Fibroblast of skin of left quadriceps (primary cell): Measurements from ENCODE around the gene ZNF488.

Experiments
- DNase-seq, 2 experiments: peaks; one replicate each; pipeline ENCODE4 v3.0.0-alpha.2; 2013; ENCODE audit warnings: low read depth in 2 of 2

The ZNF488 gene

DNA sequence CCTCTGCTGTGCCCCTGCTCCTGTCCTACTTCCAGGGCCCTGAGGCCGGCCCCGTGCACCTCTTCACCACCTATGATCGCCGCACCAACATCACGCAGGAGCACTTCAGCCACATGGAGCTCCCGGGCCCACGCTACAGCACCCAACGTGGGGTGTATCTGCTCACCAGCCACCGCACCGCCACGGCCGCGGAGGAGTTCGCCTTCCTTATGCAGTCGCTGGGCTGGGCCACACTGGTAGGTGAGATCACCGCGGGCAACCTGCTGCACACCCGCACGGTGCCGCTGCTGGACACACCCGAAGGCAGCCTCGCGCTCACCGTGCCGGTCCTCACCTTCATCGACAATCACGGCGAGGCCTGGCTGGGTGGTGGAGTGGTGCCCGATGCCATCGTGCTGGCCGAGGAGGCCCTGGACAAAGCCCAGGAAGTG, 34.1 kb downstream of the ZNF488 start:
- DNase-seq = no peak

DNA sequence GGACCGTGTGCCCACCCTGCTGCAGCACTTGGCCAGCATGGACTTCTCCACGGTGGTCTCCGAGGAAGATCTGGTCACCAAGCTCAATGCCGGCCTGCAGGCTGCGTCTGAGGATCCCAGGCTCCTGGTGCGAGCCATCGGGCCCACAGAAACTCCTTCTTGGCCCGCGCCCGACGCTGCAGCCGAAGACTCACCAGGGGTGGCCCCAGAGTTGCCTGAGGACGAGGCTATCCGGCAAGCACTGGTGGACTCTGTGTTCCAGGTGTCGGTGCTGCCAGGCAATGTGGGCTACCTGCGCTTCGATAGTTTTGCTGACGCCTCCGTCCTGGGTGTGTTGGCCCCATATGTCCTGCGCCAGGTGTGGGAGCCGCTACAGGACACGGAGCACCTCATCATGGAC, 34.6 kb downstream of the ZNF488 start:
- no peak for DNase-seq

DNA sequence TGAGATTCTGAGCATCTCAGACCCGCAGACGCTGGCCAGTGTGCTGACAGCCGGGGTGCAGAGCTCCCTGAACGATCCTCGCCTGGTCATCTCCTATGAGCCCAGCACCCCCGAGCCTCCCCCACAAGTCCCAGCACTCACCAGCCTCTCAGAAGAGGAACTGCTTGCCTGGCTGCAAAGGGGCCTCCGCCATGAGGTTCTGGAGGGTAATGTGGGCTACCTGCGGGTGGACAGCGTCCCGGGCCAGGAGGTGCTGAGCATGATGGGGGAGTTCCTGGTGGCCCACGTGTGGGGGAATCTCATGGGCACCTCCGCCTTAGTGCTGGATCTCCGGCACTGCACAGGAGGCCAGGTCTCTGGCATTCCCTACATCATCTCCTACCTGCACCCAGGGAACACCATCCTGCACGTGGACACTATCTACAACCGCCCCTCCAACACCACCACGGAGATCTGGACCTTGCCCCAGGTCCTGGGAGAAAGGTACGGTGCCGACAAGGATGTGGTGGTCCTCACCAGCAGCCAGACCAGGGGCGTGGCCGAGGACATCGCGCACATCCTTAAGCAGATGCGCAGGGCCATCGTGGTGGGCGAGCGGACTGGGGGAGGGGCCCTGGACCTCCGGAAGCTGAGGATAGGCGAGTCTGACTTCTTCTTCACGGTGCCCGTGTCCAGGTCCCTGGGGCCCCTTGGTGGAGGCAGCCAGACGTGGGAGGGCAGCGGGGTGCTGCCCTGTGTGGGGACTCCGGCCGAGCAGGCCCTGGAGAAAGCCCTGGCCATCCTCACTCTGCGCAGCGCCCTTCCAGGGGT, 35.2 kb downstream of the ZNF488 start:
- DNase-seq = no peak

DNA sequence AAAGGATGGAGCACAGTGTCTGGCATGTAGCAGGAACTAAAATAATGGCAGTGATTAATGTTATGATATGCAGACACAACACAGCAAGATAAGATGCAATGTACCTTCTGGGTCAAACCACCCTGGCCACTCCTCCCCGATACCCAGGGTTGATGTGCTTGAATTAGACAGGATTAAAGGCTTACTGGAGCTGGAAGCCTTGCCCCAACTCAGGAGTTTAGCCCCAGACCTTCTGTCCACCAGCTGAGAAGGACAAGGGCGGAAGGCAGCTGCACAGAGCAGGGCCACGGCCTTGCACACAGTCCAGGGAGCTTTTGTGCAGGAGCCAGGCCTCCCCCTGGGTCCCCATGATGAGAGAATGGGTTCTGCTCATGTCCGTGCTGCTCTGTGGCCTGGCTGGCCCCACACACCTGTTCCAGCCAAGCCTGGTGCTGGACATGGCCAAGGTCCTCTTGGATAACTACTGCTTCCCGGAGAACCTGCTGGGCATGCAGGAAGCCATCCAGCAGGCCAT, 35.9 kb downstream of the ZNF488 start, which contains the start of gene RBP3:
Gene RBP3 (plus strand): TSS at position 226 of the 514 bp plus-strand sequence. CDS start 122 bp downstream, at position 348.
- DNase-seq = no peak

DNA sequence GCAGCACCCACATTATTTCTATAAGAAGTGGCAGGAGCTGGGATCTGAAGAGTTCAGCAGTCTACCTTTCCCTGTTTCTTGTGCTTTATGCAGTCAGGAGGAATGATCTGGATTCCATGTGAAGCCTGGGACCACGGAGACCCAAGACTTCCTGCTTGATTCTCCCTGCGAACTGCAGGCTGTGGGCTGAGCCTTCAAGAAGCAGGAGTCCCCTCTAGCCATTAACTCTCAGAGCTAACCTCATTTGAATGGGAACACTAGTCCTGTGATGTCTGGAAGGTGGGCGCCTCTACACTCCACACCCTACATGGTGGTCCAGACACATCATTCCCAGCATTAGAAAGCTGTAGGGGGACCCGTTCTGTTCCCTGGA, 36.8 kb downstream of the ZNF488 start:
- no peak for DNase-seq

DNA sequence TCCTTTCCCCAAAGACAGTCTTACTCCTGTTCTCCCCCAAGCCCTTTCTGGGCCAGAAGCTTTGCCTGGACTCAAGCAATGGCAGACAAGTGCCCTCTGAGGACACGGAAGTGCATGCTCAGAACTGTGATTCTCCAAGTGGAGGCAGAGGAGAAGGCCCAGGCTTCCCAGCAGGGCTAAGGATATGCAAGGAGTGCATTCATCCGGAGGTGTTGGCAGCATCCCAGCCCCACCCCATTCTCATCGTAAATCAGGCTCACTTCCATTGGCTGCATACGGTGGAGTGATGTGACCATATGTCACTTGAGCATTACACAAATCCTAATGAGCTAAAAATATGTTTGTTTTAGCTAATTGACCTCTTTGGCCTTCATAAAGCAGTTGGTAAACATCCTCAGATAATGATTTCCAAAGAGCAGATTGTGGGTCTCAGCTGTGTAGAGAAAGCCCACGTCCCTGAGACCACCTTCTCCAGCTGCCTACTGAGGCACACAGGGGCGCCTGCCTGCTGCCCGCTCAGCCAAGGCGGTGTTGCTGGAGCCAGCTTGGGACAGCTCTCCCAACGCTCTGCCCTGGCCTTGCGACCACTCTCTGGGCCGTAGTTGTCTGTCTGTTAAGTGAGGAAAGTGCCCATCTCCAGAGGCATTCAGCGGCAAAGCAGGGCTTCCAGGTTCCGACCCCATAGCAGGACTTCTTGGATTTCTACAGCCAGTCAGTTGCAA, 37.4 kb downstream of the ZNF488 start:
- no peak for DNase-seq

DNA sequence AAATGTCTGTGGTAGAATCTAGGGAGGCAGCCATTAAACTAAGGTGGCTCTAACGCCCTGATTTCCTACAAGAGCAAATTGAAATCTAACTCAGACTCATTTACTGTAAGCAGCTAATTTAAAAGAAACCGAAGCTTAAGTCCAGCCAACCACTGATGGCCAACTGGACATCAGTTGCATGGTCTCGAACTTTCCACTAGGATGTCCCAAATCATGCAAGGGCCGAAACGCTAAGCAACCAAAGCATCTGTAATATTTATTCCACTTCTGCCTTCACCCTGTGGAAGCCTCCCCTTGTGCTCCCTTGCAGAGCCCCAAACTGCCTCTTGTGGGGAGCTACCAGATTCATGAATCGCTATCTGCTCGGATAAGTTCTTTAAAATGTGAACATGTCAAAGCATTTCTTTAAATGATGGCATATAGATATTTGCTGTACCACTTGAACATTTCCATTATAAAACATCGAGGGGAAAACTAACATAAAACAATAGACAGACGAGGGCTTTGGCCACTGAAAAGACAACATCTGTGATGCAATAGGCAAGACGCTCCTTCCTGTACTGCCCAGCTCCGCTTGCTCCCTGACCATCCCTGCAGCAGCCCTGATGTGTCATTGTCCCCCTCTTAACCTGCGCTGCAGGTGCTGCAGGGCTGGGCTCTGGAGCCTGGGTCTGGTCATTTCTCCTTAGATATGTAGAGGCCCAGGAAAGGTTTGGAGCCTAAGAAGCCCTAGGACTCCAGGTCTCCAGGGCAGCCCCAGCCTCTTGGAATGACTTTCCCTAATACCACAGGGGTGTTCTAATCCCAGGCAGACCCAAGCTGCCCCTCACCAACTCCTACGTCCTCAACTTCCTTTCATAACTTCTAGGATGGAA, 38.9 kb downstream of the ZNF488 start:
- DNase-seq = no peak

DNA sequence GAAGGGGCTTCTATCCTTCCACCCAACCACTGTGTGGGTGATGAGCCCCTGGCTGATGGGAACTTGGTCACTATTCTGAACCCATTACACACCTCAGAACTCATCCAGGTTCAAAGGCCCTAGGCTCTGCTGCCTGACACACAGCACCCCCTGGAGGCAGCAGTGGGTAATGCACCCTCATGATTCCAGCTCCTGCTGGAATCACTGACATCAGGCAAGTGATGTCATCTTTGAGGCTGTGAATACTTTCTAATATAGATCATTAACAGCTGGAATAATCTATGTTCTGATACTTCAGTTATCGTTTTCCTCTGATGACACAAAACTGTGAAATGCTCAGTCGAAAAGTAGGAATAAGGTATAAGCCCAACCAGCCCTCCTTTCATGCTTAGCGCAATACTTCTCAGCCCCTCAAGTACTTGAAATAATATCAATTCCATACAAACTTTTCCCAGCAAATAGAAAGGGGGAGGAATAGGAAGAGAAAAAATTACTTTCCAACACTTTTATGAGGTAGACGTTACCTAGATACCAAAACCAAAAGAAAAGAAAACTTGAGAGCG, 43.4 kb downstream of the ZNF488 start:
- DNase-seq = peak; percentile 20 to 24

DNA sequence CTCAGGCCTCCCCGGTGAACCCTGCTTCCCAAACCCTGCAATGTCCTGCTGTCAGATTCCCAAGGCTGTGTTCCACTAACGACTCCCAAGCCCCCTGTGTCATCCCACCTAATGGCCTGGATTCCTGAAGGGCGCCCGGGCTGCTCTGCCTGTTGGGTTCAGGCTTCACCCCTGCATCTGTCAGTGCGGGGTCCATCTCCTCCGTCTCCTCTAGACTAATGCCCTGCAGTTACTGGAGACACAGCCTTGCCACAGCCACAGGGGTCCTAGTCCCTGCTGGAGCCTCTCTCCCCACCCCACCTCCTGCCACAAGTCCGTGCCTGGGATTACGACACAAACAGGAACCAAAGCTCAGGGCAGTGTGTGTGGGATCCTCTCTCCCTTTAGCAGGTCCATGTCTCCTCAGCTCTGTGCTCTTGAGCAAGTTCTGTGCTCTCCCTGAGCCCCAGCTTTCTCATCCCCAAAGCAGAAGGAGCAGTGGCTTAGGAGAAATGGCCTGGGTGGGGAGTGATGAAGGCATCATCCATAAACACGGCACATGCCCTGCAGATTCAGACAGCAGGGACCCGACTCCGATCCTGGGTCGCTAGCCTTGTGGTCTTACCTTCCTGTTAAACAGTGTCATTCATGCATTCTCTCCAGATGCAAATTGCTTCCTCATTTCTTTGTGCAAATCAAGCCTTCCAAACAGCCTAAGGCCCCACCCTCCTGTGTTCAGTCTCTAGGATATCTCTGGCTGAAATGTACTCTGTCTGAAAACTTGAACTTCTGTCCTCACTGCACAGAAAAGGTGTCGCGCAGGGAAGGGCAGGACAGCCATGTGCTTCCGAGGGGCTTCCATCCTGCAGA, 44.1 kb downstream of the ZNF488 start:
- no peak for DNase-seq

DNA sequence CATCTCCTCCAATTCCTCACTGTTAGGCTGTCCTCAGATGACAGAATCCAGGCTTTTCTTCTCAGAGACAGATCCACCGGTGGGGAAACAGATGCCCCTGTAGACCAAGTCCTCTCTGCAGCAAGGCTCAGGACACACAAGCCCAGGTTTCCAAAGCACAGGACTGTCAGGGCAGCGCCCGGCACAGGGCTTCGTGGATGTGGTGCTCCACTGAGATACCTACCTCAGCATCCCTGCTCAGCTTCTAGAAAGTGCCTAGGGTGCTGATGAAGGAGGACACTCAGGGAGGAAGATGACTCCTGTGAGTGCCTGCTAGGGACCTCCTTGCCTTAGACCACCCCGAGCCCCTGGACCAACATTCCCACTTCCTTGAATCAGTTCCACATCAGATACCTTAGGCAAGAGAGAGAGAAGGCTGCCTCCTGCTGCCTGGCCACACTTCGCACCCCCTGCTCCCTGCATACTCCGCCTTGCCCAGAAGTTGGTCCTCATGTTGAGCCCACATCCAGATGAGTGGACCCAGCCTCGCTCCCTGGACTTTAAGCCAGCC, 44.8 kb downstream of the ZNF488 start:
- DNase-seq = no peak

DNA sequence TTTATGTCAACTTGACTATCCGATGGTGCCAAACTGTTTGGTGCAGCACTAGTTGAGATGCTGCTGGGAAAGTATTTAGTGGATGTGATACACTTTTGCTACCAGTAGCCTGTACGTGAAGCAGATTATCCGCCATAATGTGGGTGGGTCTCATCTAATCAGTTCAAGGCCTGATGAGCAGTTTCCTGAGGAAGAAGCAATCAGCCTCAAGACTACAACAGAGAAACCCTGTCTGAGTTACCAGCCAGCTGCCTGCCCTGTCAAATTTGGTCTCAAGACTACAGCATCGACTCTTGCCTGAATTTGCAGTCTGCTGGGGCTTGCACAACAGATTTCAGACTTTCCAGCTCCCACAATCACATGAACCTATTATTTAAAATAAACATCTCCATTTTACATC, 46.8 kb downstream of the ZNF488 start:
- no peak for DNase-seq

DNA sequence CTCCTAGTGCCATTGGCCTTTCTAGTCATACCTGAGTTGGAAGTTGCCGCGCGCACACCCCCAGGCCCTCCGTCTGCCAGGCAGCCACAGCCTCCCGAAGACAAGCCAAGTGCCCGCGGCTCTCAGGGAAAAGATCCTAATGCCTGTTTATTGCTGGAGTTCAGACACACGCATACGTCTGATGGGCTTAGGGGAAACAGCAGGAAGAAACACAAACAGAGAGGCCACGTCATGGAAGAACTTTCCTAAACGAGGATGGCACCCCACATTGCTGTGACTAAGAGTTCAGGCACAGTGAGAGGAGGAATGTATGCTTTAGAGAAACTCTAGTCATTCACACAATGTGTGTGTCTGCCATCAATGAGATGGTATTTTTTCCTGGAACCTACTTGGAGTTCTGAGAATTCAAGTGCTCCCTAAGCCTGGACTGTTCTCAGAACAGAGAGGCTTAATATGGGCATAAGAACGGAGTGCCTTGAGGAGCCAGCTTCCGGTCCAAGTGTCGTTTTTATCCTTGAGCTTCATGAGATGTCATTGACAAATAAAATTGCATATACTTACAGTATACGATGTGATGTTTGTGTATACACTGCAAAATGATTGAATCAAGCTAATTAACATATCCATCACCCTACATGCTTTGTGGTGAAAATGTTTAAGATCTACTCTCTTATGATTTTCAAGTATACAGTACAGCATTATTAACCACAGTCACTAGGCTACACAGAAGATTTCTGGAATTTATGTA, 47.5 kb downstream of the ZNF488 start:
- DNase-seq = no peak

DNA sequence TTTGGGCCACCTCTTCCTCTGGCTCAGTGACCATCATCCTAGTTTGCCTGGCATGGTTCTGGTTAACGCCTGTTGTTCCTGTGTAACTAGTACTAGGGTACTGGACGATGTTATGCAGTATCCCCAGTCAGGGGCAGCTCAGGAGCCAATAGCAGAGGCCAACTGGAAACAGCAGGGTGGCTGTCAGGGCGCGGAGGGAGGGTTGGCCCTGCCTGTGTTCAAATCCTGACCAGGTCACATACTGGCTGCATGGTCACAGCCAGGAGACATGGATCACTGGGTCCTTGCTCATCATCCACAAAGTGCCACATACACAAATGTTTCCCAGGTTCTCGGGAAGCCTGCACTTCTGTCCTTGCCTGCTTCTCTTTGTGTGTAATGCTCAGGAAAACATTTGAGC, 48.2 kb downstream of the ZNF488 start:
- no peak for DNase-seq

DNA sequence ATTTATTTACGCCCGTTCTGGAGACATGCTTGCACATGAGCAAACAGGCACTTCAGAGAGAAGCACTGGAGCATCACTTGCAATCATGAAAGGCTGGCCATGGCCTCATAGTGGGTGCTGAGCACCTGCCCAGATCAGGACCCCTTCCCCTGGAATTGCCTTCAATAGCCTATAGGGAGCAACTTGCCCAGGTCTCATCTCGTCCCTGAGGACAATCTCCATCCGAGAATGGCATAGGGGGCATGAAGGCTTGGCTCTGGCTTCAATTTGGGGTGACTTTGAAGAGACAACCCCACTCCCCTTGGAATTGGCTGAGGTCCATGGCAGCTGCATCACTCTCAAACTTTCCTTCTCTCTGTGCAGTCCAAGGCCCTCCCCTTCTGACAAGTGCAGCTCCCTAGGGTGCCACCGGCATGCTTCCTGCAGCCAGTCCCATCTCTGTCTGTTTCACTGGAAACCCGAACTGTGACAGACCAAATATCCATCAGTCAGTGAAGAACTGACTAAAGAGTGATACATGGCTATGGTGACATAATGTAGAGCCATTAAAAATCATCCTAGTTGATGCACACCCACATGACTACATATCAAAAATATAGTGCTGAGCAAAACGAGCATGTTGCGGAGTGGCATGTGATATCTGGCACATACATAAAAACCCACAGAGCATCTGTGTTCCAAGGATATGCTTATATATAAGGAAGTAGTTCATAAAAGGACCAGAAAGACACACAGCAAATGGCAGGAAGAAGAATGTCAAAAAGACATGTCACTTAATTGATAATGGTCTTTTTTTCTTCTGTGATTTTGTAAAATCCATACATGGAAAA, 49.4 kb downstream of the ZNF488 start:
- DNase-seq = no peak

DNA sequence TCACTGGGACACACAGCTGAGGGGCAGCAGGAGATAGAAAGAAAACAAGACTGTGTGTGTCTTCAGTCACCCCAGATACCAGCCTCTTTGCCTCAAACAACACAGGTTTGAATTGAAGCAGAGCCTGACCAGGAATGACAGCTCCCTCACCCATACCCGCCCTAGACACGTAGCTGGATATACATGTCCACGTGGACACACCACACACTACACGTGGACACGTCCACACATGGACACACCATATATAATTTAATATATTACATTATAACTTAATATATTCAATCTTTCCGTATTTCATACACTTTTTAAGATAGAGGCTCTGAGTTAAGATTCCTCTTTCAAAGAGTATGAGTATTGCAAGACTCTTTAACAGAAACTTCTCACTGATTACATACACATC, 50.6 kb downstream of the ZNF488 start:
- DNase-seq = no peak

DNA sequence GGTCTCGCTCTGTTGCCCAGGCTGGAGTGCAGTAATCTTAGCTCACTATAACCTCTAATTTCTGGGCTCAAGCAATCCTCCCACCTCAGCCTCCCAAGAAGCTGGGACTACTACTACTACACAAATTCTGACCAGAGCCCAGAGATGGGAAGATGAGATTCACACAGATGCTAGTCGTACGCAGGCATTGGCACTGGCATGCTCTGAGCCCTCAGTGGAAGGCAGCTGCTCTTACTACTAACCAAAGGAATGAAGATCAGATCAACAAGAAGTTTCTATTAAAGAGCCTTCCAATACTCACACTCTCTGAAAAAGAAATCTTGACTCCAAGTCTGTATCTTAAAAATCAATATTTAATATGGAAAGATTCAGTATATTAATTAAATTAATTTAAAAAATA, 51.1 kb downstream of the ZNF488 start:
- DNase-seq = no peak

DNA sequence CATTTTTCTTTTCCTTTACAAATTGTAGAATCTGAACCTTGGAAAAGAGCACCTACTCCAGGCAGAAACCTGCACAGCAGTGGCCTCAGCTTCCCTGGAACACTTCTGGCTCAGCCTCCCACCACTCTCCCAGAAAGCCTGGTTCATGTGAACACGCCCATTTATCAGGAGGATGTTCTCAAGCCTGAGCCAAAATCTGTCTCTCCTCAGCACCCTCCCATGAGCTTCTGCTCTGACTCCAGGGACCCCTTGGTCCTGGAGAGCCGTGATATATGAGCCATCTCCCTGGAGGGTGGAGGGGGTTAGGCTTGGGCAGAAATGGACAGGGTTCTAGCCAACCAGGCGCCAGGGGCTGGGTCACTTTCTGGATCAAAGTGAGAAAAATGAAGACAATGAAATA, 51.7 kb downstream of the ZNF488 start:
- no peak for DNase-seq

DNA sequence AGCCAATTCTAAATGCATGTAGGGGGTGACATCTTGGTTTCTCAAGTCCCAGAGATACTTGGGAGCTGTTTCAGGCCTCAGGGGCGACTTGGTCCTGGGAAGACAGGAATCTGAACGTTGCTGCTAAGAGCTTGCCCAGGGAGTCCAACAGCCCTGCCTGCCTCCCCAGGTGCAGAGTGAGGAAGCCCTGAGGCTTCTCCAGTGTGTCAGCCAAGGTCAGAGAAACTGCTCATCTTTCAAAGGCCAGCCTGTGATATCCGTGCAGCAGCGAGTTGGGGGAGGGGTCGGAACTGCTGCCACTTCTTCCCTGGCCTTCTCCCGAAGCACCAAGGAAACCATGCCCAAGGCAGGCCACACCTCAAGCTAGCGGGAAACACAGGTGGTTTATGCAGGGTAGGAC, 52.1 kb downstream of the ZNF488 start:
- DNase-seq = no peak

DNA sequence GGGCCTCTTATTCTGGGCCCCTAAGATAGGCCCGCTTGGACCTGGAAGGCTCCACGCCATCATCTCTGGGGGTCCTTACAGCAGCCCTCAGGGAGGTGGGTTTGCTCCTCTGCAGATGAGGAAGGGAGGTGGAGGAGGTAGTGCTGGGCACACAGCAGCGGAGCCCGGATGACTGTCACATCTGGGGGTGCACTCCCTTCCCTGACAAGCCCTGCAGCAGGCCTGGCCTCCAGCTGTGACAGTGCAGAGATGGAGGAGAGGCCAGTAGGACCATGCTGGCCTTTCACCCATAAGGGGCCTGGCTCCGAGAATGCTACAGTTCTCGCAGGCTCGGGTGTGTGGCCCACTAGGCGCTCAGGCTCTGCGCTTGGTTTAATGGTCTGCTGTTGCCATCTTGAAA, 52.6 kb downstream of the ZNF488 start:
- DNase-seq = no peak
